DND-41 (cell line): ENCODE data around the gene ACADVL.

Experiments used
- EZH2 ChIP-seq: IDR thresholded peaks from 3 replicates; pipeline ENCODE4 v1.6.1; 2012; ENCODE audit warnings: borderline replicate concordance, low read depth, mild to moderate bottlenecking, moderate library complexity, low read length, inconsistent platforms; ENCODE audit not compliant: severe bottlenecking
- TF ChIP-seq, protein P1 (sequence below): IDR thresholded peaks from 2 replicates; pipeline ENCODE4 v1.5.1; 2012; ENCODE audit warnings: borderline replicate concordance, low read length, moderate library complexity, mild to moderate bottlenecking; ENCODE audit not compliant: poor library complexity, severe bottlenecking; ENCODE audit errors: extremely low read depth

DNA sequence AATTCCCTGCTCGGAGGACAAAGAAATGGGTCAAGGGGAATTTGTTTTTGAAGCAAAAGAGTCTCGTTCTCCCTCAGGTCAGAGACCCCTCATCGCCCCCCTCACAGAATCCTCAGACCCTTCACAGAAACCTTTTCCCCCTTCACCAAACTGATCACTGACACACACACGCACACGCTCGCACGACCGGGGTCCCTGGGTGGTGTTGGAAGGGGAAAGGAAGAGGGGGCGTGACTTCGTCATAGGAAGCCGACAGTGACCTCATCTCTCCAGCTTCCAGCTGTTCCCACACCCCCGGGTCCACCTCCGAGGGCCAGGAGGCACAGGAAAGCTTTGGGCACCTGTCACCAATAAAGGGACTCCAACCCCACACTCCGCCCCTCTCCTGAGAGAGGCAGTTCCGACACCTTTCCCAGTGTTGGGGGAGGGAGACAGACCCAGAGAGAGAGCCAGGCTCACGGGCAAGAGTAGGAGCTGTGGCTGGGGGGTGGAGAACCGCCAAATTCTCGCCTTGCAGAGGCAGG, 41.7 kb upstream of the ACADVL start:
- TF ChIP-seq, protein P1, sequence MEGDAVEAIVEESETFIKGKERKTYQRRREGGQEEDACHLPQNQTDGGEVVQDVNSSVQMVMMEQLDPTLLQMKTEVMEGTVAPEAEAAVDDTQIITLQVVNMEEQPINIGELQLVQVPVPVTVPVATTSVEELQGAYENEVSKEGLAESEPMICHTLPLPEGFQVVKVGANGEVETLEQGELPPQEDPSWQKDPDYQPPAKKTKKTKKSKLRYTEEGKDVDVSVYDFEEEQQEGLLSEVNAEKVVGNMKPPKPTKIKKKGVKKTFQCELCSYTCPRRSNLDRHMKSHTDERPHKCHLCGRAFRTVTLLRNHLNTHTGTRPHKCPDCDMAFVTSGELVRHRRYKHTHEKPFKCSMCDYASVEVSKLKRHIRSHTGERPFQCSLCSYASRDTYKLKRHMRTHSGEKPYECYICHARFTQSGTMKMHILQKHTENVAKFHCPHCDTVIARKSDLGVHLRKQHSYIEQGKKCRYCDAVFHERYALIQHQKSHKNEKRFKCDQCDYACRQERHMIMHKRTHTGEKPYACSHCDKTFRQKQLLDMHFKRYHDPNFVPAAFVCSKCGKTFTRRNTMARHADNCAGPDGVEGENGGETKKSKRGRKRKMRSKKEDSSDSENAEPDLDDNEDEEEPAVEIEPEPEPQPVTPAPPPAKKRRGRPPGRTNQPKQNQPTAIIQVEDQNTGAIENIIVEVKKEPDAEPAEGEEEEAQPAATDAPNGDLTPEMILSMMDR = no peak
- TF ChIP-seq EZH2 = no peak
